RWPE2 (cell line): Measurements from ENCODE around the gene CACNA2D2.

Source experiments
- ATAC-seq: fragments of 200-7000 bp; cut with Tn5 transposase; 3 replicates; pipeline ENCODE4 v1.9.1; 2021; ENCODE audit warnings: low read depth
- DNase-seq: peaks from one replicate; pipeline ENCODE4 v3.0.0-alpha.2; 2020; ENCODE audit warnings: low spot score
- H3K27ac ChIP-seq: fragments of 450-650 bp; 2 replicates; pipeline ENCODE4 v1.5.1; 2017; ENCODE audit warnings: mild to moderate bottlenecking; ENCODE audit not compliant: poor library complexity, severe bottlenecking
- H3K27me3 ChIP-seq: fragments of 250-450 bp; sonication (Bioruptor Pico); 2 replicates; pipeline ENCODE4 v1.5.1; 2021; ENCODE audit warnings: mild to moderate bottlenecking, moderate library complexity; ENCODE audit not compliant: insufficient read depth, poor library complexity, severe bottlenecking
- H3K36me3 ChIP-seq: fragments of 250-450 bp; sonication (Bioruptor Pico); 2 replicates; pipeline ENCODE4 v1.5.1; 2020; ENCODE audit warnings: low read depth, mild to moderate bottlenecking, moderate library complexity
- H3K4me1 ChIP-seq: fragments of 250-450 bp; sonication (Bioruptor Pico); 2 replicates; pipeline ENCODE4 v1.5.1; 2021; ENCODE audit warnings: mild to moderate bottlenecking, moderate library complexity; ENCODE audit not compliant: insufficient read depth, poor library complexity, severe bottlenecking
- H3K4me3 ChIP-seq: fragments of 250-450 bp; sonication (Bioruptor Pico); 2 replicates; pipeline ENCODE4 v1.5.1; 2021; ENCODE audit warnings: mild to moderate bottlenecking, moderate library complexity; ENCODE audit not compliant: severe bottlenecking
- H3K9me3 ChIP-seq: fragments of 250-450 bp; sonication (Bioruptor Pico); 2 replicates; pipeline ENCODE4 v1.5.1; 2021; ENCODE audit warnings: mild to moderate bottlenecking, moderate library complexity; ENCODE audit not compliant: severe bottlenecking
- TF ChIP-seq, protein P1 (sequence below): fragments of 450-650 bp; IDR thresholded peaks from one replicate; pipeline ENCODE4 v1.5.1; 2017; ENCODE audit warnings: mild to moderate bottlenecking, moderate library complexity; ENCODE audit not compliant: poor library complexity, severe bottlenecking

Gene CACNA2D2

GRCh38 chr3:50472958-50473357 lies 30.5 kb downstream of the CACNA2D2 start:
- Histone ChIP-seq H3K4me3 (no peak overlapping the region), H3K9me3 (no peaks in the 10 kb centered on the region), H3K27ac (no peak overlapping the region), H3K27me3 (no peaks in the 10 kb centered on the region), H3K36me3 (no peaks in the 10 kb centered on the region), H3K4me1 (no peaks in the 10 kb centered on the region)
- ATAC-seq (no peak), DNase-seq (no peak)
- TF ChIP-seq, protein P1, sequence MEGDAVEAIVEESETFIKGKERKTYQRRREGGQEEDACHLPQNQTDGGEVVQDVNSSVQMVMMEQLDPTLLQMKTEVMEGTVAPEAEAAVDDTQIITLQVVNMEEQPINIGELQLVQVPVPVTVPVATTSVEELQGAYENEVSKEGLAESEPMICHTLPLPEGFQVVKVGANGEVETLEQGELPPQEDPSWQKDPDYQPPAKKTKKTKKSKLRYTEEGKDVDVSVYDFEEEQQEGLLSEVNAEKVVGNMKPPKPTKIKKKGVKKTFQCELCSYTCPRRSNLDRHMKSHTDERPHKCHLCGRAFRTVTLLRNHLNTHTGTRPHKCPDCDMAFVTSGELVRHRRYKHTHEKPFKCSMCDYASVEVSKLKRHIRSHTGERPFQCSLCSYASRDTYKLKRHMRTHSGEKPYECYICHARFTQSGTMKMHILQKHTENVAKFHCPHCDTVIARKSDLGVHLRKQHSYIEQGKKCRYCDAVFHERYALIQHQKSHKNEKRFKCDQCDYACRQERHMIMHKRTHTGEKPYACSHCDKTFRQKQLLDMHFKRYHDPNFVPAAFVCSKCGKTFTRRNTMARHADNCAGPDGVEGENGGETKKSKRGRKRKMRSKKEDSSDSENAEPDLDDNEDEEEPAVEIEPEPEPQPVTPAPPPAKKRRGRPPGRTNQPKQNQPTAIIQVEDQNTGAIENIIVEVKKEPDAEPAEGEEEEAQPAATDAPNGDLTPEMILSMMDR = no peak

DNA sequence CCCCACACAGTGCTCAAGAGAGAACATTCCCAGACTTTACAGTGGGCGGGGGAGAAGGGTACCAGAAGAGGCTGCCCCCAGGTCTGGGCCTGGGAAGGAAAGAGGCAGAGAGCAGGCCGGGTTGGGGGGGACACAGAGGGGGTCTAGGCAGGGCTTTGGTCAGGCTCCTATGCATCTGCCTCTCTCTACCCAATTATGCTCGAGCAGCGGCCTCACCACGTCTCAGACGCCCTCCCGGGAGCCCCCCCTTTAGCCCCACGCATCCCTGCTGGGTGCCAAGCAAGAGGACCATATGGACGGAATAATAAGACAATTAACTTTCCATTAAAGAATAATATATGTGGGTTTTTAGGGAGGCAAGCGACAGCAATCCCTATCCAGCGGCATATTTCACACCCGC lies 32.8 kb downstream of the CACNA2D2 start:
- TF ChIP-seq, protein P1 = no peak
- Histone ChIP-seq H3K9me3 (no peaks in the 10 kb centered on the region), H3K27ac (no peak overlapping the region), H3K36me3 (no peaks in the 10 kb centered on the region), H3K27me3 (no peaks in the 10 kb centered on the region), H3K4me1 (no peaks in the 10 kb centered on the region), H3K4me3 (no peak overlapping the region)
- no peak for ATAC-seq
- DNase-seq = no peak

GRCh38 chr3:50467919-50468318 lies 35.5 kb downstream of the CACNA2D2 start:
- no peak overlapping the region for H3K27ac ChIP-seq
- no peaks in the 10 kb centered on the region for H3K36me3 ChIP-seq
- H3K4me3 ChIP-seq = no peak overlapping the region
- no peaks in the 10 kb centered on the region for H3K4me1 ChIP-seq
- TF ChIP-seq, protein P1 = no peak
- no peak for DNase-seq
- H3K9me3 ChIP-seq = no peaks in the 10 kb centered on the region
- H3K27me3 ChIP-seq = no peaks in the 10 kb centered on the region
- ATAC-seq = no peak

GRCh38 chr3:50466177-50466576 lies 37.3 kb downstream of the CACNA2D2 start:
- no peaks in the 10 kb centered on the region for H3K27me3 ChIP-seq
- H3K27ac ChIP-seq = no peak overlapping the region
- H3K4me1 ChIP-seq = no peaks in the 10 kb centered on the region
- H3K9me3 ChIP-seq = no peaks in the 10 kb centered on the region
- DNase-seq = no peak
- no peak overlapping the region for H3K4me3 ChIP-seq
- TF ChIP-seq, protein P1 = no peak
- H3K36me3 ChIP-seq = no peaks in the 10 kb centered on the region
- ATAC-seq = no peak; the same call in 2 of the 3 replicates

- Histone ChIP-seq H3K9me3 (no peaks in the 10 kb centered on the region), H3K36me3 (no peaks in the 10 kb centered on the region), H3K4me1 (no peaks in the 10 kb centered on the region), H3K27me3 (no peaks in the 10 kb centered on the region), H3K27ac (no peak overlapping the region), H3K4me3 (no peak overlapping the region)
- no peak for ATAC-seq
- TF ChIP-seq, protein P1 = no peak
- DNase-seq = no peak
These were observed 38.9 kb downstream of the CACNA2D2 start for GRCh38 chr3:50464569-50464968.
